CD8-positive, alpha-beta memory T cell (primary cell): ENCODE results near the gene CCDC97. TPM values are rescaled to one million over a fixed set of nuclear protein-coding genes. Genes with fewer than 3 reads are reported as not detected.
A peak's percentile ranks its signal among the peaks of the same experiment; 100 is the strongest.

Source experiments
- CTCF ChIA-PET: fragments of 350-600 bp; sonication (Branson Sonifier 250); formaldehyde crosslinking; loops from one replicate; lab custom pipeline; 2021; ENCODE audit warnings: antibody characterized with exemption; lab: Charles Lee
- POLR2A ChIA-PET: fragments of 350-600 bp; sonication (Branson Sonifier 250); formaldehyde crosslinking; loops from one replicate; lab custom pipeline; 2021; ENCODE audit warnings: antibody characterized with exemption; lab: Charles Lee
- DNase-seq, 5 donors: peaks; one replicate each; pipeline versions ENCODE4 v3.0.0 to v3.0.0-alpha.2; 2020 to 2022; ENCODE audit warnings: mixed read lengths in 1 of 5
- H3K27ac ChIP-seq: one replicate; pipeline ENCODE4 v1.7.0; 2013; ENCODE audit warnings: low read depth, mild to moderate bottlenecking, low read length, moderate library complexity
- H3K27me3 ChIP-seq: 2 replicates; pipeline ENCODE4 v1.7.0; 2013; ENCODE audit warnings: low read length, mild to moderate bottlenecking; ENCODE audit not compliant: insufficient read depth, poor library complexity, severe bottlenecking
- H3K36me3 ChIP-seq: 2 replicates; pipeline ENCODE4 v1.7.0; 2013; ENCODE audit warnings: mild to moderate bottlenecking, low read length, moderate library complexity; ENCODE audit not compliant: insufficient read depth
- H3K4me1 ChIP-seq: 2 replicates; pipeline ENCODE4 v1.7.0; 2013; ENCODE audit warnings: mild to moderate bottlenecking, low read length, moderate library complexity; ENCODE audit not compliant: insufficient read depth
- H3K4me3 ChIP-seq: 2 replicates; pipeline ENCODE4 v1.7.0; 2013; ENCODE audit warnings: mild to moderate bottlenecking, low read length
- H3K9me3 ChIP-seq: 2 replicates; pipeline ENCODE4 v1.7.0; 2013; ENCODE audit warnings: mild to moderate bottlenecking, low read length
- H3K27ac Mint-ChIP-seq, 8 donors: one replicate each; pipeline ENCODE4 v1.8.0; 2020 to 2021; ENCODE audit warnings: mixed read lengths in 8 of 8, mild to moderate bottlenecking in 6 of 8, inconsistent platforms in 3 of 8, moderate library complexity in 3 of 8
- H3K27me3 Mint-ChIP-seq, 2 donors: one replicate each; pipeline ENCODE4 v1.8.0; 2020 to 2021; ENCODE audit warnings: mixed read lengths in 2 of 2, mild to moderate bottlenecking in 1 of 2, moderate library complexity in 1 of 2
- H3K36me3 Mint-ChIP-seq, 3 donors: one replicate each; pipeline ENCODE4 v1.8.0; 2020 to 2021; ENCODE audit warnings: mixed read lengths in 3 of 3, inconsistent platforms in 1 of 3, mild to moderate bottlenecking in 1 of 3
- H3K4me1 Mint-ChIP-seq, 3 donors: one replicate each; pipeline ENCODE4 v1.8.0; 2020 to 2021; ENCODE audit warnings: mixed read lengths in 3 of 3, inconsistent platforms in 1 of 3, mild to moderate bottlenecking in 1 of 3
- H3K4me3 Mint-ChIP-seq, 7 donors: one replicate each; pipeline ENCODE4 v1.8.0; 2020 to 2021; ENCODE audit warnings: mixed read lengths in 7 of 7, mild to moderate bottlenecking in 6 of 7, moderate library complexity in 4 of 7, inconsistent platforms in 2 of 7
- H3K9me3 Mint-ChIP-seq, 5 donors: one replicate each; pipeline ENCODE4 v1.8.0; 2020 to 2022; ENCODE audit warnings: mixed read lengths in 5 of 5, mild to moderate bottlenecking in 3 of 5, moderate library complexity in 2 of 5, inconsistent platforms in 1 of 5
- polyA plus RNA-seq: library from polyadenylated mRNA; unstranded; fragments of 300-500 nt; fragmentation: Illumina TruSeq; gene quantifications from one replicate; pipeline ENCODE4 v1.2.3, GENCODE V29; 2021
- total RNA-seq, 2 experiments: library from RNA; stranded (reverse); gene quantifications; one replicate each; pipeline ENCODE4 v1.2.3, GENCODE V29; 2021

CCDC97 gene
- total and polyA plus RNA-seq, 3 experiments from 2014 or later = 29.7 to 32.1 (median 31.7) TPM

GRCh38 chr19:41311613-41312012 lies 1.6 kb downstream of the CCDC97 start:
- POLR2A ChIA-PET = interaction anchor here (10.2 kb wide), 1 partner anchor 48 kb away, joined by 128 read pairs; the partner anchor contains the start of gene HNRNPUL1
- Mint-ChIP-seq H3K4me3 (peak overlapping the region; percentile 48 to 98 (median 72)), H3K4me1 (peaks cover 58 to 87% (median 78%) of the 10 kb centered on the region in 3 donors), H3K27me3 (peaks cover 0 to 9% of the 10 kb centered on the region in 2 donors), H3K9me3 (no peaks in the 10 kb centered on the region), H3K36me3 (peaks cover 8 to 62% (median 13%) of the 10 kb centered on the region in 3 donors), H3K27ac (peak overlapping the region; percentile 63 to 99 (median 92))
- DNase-seq = no peak
- H3K4me3 ChIP-seq = no peak overlapping the region
- peak overlapping the region; percentile 90 for H3K27ac ChIP-seq
- no peaks in the 10 kb centered on the region for H3K27me3 ChIP-seq
- H3K36me3 ChIP-seq = peaks cover 21% of the 10 kb centered on the region
- CTCF ChIA-PET = interaction anchor here (1.0 kb wide), 1 partner anchor 40 kb away, joined by 3 read pairs; no protein-coding TSS in a partner anchor
- H3K9me3 ChIP-seq = no peaks in the 10 kb centered on the region
- H3K4me1 ChIP-seq = peaks cover 46% of the 10 kb centered on the region

GRCh38 chr19:41316306-41316920 lies 6.4 kb downstream of the CCDC97 start:
- H3K9me3 Mint-ChIP-seq = no peaks in the 10 kb centered on the region
- Histone ChIP-seq H3K27ac (no peak overlapping the region), H3K27me3 (no peaks in the 10 kb centered on the region), H3K9me3 (no peaks in the 10 kb centered on the region), H3K4me1 (peaks cover 4% of the 10 kb centered on the region), H3K4me3 (no peak overlapping the region), H3K36me3 (peaks cover 46% of the 10 kb centered on the region)
- H3K27me3 Mint-ChIP-seq = peaks cover 0 to 2% of the 10 kb centered on the region in 2 donors
- DNase-seq = no peak
- POLR2A ChIA-PET = no interaction called here
- peak overlapping the region in 2 of 7 donors; percentile 5 to 70 for H3K4me3 Mint-ChIP-seq
- H3K4me1 Mint-ChIP-seq = peaks cover 31 to 60% (median 39%) of the 10 kb centered on the region in 3 donors
- H3K36me3 Mint-ChIP-seq = peaks cover 13 to 85% (median 14%) of the 10 kb centered on the region in 3 donors
- CTCF ChIA-PET = no interaction called here
- peak overlapping the region; percentile 5 to 92 (median 70) for H3K27ac Mint-ChIP-seq

GRCh38 chr19:41318696-41319499 lies 8.9 kb downstream of the CCDC97 start:
- H3K36me3 Mint-ChIP-seq = peaks cover 9 to 84% (median 10%) of the 10 kb centered on the region in 3 donors
- no peak overlapping the region for H3K27ac ChIP-seq
- H3K9me3 ChIP-seq = no peaks in the 10 kb centered on the region
- H3K4me3 ChIP-seq = no peak overlapping the region
- H3K27ac Mint-ChIP-seq = peak overlapping the region in 7 of 8 donors; percentile 30 to 92 (median 56)
- POLR2A ChIA-PET = no interaction called here
- CTCF ChIA-PET = interaction anchor here (1.6 kb wide), 1 partner anchor 115 kb away, joined by 6 read pairs; no protein-coding TSS in a partner anchor
- peaks cover 26 to 52% (median 27%) of the 10 kb centered on the region in 3 donors for H3K4me1 Mint-ChIP-seq
- no peaks in the 10 kb centered on the region for H3K9me3 Mint-ChIP-seq
- H3K4me1 ChIP-seq = peaks cover under 1% of the 10 kb centered on the region
- peaks cover 36% of the 10 kb centered on the region for H3K36me3 ChIP-seq
- peak overlapping the region in 2 of 7 donors; percentile 23 to 42 for H3K4me3 Mint-ChIP-seq
- peaks cover 0 to 2% of the 10 kb centered on the region in 2 donors for H3K27me3 Mint-ChIP-seq
- DNase-seq = no peak
- H3K27me3 ChIP-seq = no peaks in the 10 kb centered on the region

- peak overlapping the region in 7 of 8 donors; percentile 30 to 92 (median 55) for H3K27ac Mint-ChIP-seq
- Histone ChIP-seq H3K27ac (no peak overlapping the region), H3K4me1 (peaks cover 8% of the 10 kb centered on the region), H3K9me3 (no peaks in the 10 kb centered on the region), H3K27me3 (no peaks in the 10 kb centered on the region), H3K4me3 (no peak overlapping the region), H3K36me3 (peaks cover 36% of the 10 kb centered on the region)
- peak overlapping the region in 2 of 7 donors; percentile 42 to 56 for H3K4me3 Mint-ChIP-seq
- POLR2A ChIA-PET = no interaction called here
- peaks cover 28 to 52% (median 33%) of the 10 kb centered on the region in 3 donors for H3K4me1 Mint-ChIP-seq
- no peaks in the 10 kb centered on the region for H3K9me3 Mint-ChIP-seq
- CTCF ChIA-PET = interaction anchor here (1.6 kb wide), 1 partner anchor 115 kb away, joined by 6 read pairs; no protein-coding TSS in a partner anchor
- no peak for DNase-seq
- peaks cover 9 to 84% (median 10%) of the 10 kb centered on the region in 3 donors for H3K36me3 Mint-ChIP-seq
- H3K27me3 Mint-ChIP-seq = peaks cover 0 to 2% of the 10 kb centered on the region in 2 donors
These were observed 9.7 kb downstream of the CCDC97 start for GRCh38 chr19:41319500-41320184.

GRCh38 chr19:41320185-41320518 lies 10.2 kb downstream of the CCDC97 start:
- H3K4me1 ChIP-seq = peaks cover 10% of the 10 kb centered on the region
- H3K4me3 ChIP-seq = no peak overlapping the region
- Mint-ChIP-seq H3K4me3 (peak overlapping the region in 2 of 7 donors; percentile 42 to 48), H3K27me3 (peaks cover 0 to 2% of the 10 kb centered on the region in 2 donors), H3K9me3 (no peaks in the 10 kb centered on the region), H3K36me3 (peaks cover 9 to 85% (median 12%) of the 10 kb centered on the region in 3 donors), H3K4me1 (peaks cover 32 to 57% (median 36%) of the 10 kb centered on the region in 3 donors), H3K27ac (peak overlapping the region in 5 of 8 donors; percentile 29 to 92 (median 43))
- CTCF ChIA-PET = no interaction called here
- POLR2A ChIA-PET = no interaction called here
- no peak for DNase-seq
- no peaks in the 10 kb centered on the region for H3K27me3 ChIP-seq
- H3K27ac ChIP-seq = no peak overlapping the region
- peaks cover 36% of the 10 kb centered on the region for H3K36me3 ChIP-seq
- H3K9me3 ChIP-seq = no peaks in the 10 kb centered on the region

GRCh38 chr19:41320568-41320967 lies 10.6 kb downstream of the CCDC97 start:
- Mint-ChIP-seq H3K9me3 (no peaks in the 10 kb centered on the region), H3K27me3 (peaks cover 0 to 2% of the 10 kb centered on the region in 2 donors), H3K27ac (peak overlapping the region in 7 of 8 donors; percentile 43 to 94 (median 78)), H3K4me3 (peak overlapping the region in 2 of 7 donors; percentile 31 to 48), H3K4me1 (peaks cover 32 to 61% (median 40%) of the 10 kb centered on the region in 3 donors), H3K36me3 (peaks cover 9 to 87% (median 12%) of the 10 kb centered on the region in 3 donors)
- ChIA-PET CTCF (no interaction called here), POLR2A (no interaction called here)
- Histone ChIP-seq H3K27ac (no peak overlapping the region), H3K36me3 (peaks cover 36% of the 10 kb centered on the region), H3K4me1 (peaks cover 10% of the 10 kb centered on the region), H3K27me3 (no peaks in the 10 kb centered on the region), H3K4me3 (no peak overlapping the region), H3K9me3 (no peaks in the 10 kb centered on the region)
- DNase-seq = no peak

- DNase-seq = no peak
- ChIA-PET CTCF (interaction anchor here (1.1 kb wide), 1 partner anchor 30 kb away, joined by 5 read pairs; no protein-coding TSS in a partner anchor), POLR2A (interaction anchor here (1.8 kb wide), 1 partner anchor 31 kb away, joined by 6 read pairs; no protein-coding TSS in a partner anchor)
- H3K36me3 Mint-ChIP-seq = peaks cover 10 to 83% (median 11%) of the 10 kb centered on the region in 3 donors
- H3K9me3 Mint-ChIP-seq = no peaks in the 10 kb centered on the region
- H3K4me3 Mint-ChIP-seq = peak overlapping the region in 1 of 7 donors; percentile 36
- peaks cover 31 to 59% (median 40%) of the 10 kb centered on the region in 3 donors for H3K4me1 Mint-ChIP-seq
- Histone ChIP-seq H3K36me3 (peaks cover 31% of the 10 kb centered on the region), H3K9me3 (no peaks in the 10 kb centered on the region), H3K27me3 (no peaks in the 10 kb centered on the region), H3K27ac (no peak overlapping the region), H3K4me1 (peaks cover 17% of the 10 kb centered on the region), H3K4me3 (no peak overlapping the region)
- peak overlapping the region in 7 of 8 donors; percentile 3 to 95 (median 89) for H3K27ac Mint-ChIP-seq
- peaks cover 0 to 2% of the 10 kb centered on the region in 2 donors for H3K27me3 Mint-ChIP-seq
These were observed 11.2 kb downstream of the CCDC97 start for GRCh38 chr19:41321204-41321599.
